Mammary epithelial cell (primary cell): ENCODE results near the gene SOX5.

ENCODE experiments used
- EZH2 ChIP-seq: IDR thresholded peaks from 2 replicates; pipeline ENCODE4 v1.6.1; 2012; ENCODE audit warnings: low read length, inconsistent platforms, borderline replicate concordance
- TF ChIP-seq, protein P1 (sequence below), 2 donors: IDR thresholded peaks in 1 of 2; conservative IDR thresholded peaks in 1 of 2; 2 replicates each; pipeline ENCODE4 v1.5.1; 2011 to 2012; ENCODE audit warnings: inconsistent platforms in 2 of 2, low read length in 2 of 2, mild to moderate bottlenecking in 2 of 2, control low read depth in 1 of 2, low read depth in 1 of 2; ENCODE audit not compliant: insufficient read depth in 1 of 2; ENCODE audit errors: extremely low read depth in 1 of 2

DNA sequence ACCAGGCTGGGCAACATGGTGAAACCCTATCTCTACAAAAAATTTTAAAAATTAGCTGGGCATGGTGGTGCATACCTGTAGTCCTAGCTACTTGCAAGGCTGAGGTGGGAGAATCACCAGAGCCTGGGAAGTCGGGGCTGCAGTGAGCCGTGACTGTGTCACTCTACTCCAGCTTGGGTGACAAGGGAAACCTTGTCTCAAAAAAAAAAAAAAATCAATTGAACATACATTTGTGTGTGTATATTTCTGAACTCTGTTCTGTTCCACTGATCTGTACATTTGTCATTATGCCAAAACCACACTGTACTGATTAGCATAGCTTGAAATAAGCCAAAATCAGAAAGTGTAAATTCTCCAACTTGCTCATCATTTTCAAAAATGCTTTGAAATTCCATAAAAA, 254.6 kb downstream of the SOX5 start:
- TF ChIP-seq, protein P1, sequence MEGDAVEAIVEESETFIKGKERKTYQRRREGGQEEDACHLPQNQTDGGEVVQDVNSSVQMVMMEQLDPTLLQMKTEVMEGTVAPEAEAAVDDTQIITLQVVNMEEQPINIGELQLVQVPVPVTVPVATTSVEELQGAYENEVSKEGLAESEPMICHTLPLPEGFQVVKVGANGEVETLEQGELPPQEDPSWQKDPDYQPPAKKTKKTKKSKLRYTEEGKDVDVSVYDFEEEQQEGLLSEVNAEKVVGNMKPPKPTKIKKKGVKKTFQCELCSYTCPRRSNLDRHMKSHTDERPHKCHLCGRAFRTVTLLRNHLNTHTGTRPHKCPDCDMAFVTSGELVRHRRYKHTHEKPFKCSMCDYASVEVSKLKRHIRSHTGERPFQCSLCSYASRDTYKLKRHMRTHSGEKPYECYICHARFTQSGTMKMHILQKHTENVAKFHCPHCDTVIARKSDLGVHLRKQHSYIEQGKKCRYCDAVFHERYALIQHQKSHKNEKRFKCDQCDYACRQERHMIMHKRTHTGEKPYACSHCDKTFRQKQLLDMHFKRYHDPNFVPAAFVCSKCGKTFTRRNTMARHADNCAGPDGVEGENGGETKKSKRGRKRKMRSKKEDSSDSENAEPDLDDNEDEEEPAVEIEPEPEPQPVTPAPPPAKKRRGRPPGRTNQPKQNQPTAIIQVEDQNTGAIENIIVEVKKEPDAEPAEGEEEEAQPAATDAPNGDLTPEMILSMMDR (conservative IDR thresholded peaks at IDR 0.05 in 1 of 2, IDR thresholded peaks at IDR 0.05 in 1 of 2; ENCODE audit: extremely low read depth in 1 of 2, insufficient read depth in 1 of 2, low read depth in 1 of 2, low read length in 2 of 2) = no peak
- TF ChIP-seq EZH2 = no peak
